CD14-positive monocyte (primary cell): ENCODE measurements around the gene ZNF585A. TPM values are rescaled to one million over a fixed set of nuclear protein-coding genes. Genes with fewer than 3 reads are reported as not detected.
"Not testable (repeated sequence)": the region's sequence is repeated elsewhere in the genome, so short reads cannot be mapped to it uniquely, and the experiment has no call there.

ENCODE experiments used
- DNase-seq, 3 donors: peaks; one replicate each; pipeline ENCODE4 v3.0.0-alpha.2; 2011 to 2022
- H2AFZ ChIP-seq: 2 replicates; pipeline ENCODE4 v1.6.0; 2012; ENCODE audit warnings: mild to moderate bottlenecking, low read depth, low read length, inconsistent platforms; ENCODE audit not compliant: insufficient read depth, poor library complexity, severe bottlenecking
- H3K27ac ChIP-seq, 2 donors: 1 replicate in 1 of 2; 2 replicates in 1 of 2; pipeline ENCODE4 v1.5.1; 2012 to 2013; ENCODE audit warnings: low read length in 2 of 2, control low read depth in 1 of 2, inconsistent platforms in 1 of 2, low read depth in 1 of 2, mild to moderate bottlenecking in 1 of 2
- H3K27me3 ChIP-seq, 2 donors: one replicate each; pipeline versions ENCODE4 v1.6.0 to v1.6.1; 2011 to 2013; ENCODE audit warnings: low read length in 2 of 2; ENCODE audit not compliant: control insufficient read depth in 2 of 2, insufficient read depth in 2 of 2
- H3K36me3 ChIP-seq, 2 donors: replicated peaks in 1 of 2; 1 replicate in 1 of 2; 2 replicates in 1 of 2; pipeline versions ENCODE4 v1.5.1 to v1.6.1; 2012 to 2013; ENCODE audit warnings: low read length in 2 of 2, control low read depth in 1 of 2, inconsistent platforms in 1 of 2, mild to moderate bottlenecking in 1 of 2; ENCODE audit not compliant: insufficient read depth in 2 of 2, control insufficient read depth in 1 of 2
- H3K4me1 ChIP-seq, 2 donors: 1 replicate in 1 of 2; 2 replicates in 1 of 2; pipeline versions ENCODE4 v1.5.1 to v1.6.1; 2012 to 2013; ENCODE audit warnings: low read length in 2 of 2, control low read depth in 1 of 2, inconsistent platforms in 1 of 2, mild to moderate bottlenecking in 1 of 2, moderate library complexity in 1 of 2; ENCODE audit not compliant: insufficient read depth in 2 of 2, control insufficient read depth in 1 of 2
- H3K4me2 ChIP-seq: replicated peaks from 2 replicates; pipeline ENCODE3; 2012; ENCODE audit warnings: low read length, moderate library complexity, mild to moderate bottlenecking; ENCODE audit not compliant: poor library complexity, severe bottlenecking; ENCODE audit errors: extremely low read depth
- H3K4me3 ChIP-seq, 3 experiments: fragments of 200-600 bp in 1 of 3; sonication (generic) in 1 of 3; replicated peaks in 1 of 3; 1 replicate in 2 of 3; 2 replicates in 1 of 3; pipeline ENCODE4 v1.5.1; 2011 to 2013; ENCODE audit warnings: low read length in 3 of 3, mild to moderate bottlenecking in 3 of 3, control low read depth in 2 of 3, low read depth in 2 of 3, inconsistent platforms in 1 of 3, moderate library complexity in 1 of 3
- H3K79me2 ChIP-seq: 2 replicates; pipeline ENCODE4 v1.6.0; 2012; ENCODE audit warnings: mild to moderate bottlenecking, control low read depth, inconsistent platforms, low read length, moderate library complexity; ENCODE audit not compliant: insufficient read depth
- H3K9ac ChIP-seq: 2 replicates; pipeline ENCODE4 v1.6.0; 2017; ENCODE audit warnings: low read length, mild to moderate bottlenecking; ENCODE audit not compliant: insufficient read depth, poor library complexity, severe bottlenecking
- H3K9me3 ChIP-seq, 2 donors: replicated peaks in 1 of 2; 1 replicate in 1 of 2; 2 replicates in 1 of 2; pipeline versions ENCODE4 v1.5.1 to v1.6.1; 2012 to 2013; ENCODE audit warnings: low read length in 2 of 2, control low read depth in 1 of 2; ENCODE audit not compliant: control insufficient read depth in 1 of 2, insufficient read depth in 1 of 2
- H4K20me1 ChIP-seq: 2 replicates; pipeline ENCODE4 v1.6.0; 2012; ENCODE audit warnings: mild to moderate bottlenecking, low read length, control low read depth, moderate library complexity; ENCODE audit not compliant: insufficient read depth
- H3K27ac Mint-ChIP-seq, 7 donors: one replicate each; pipeline ENCODE4 v1.8.0; 2020; ENCODE audit warnings: mild to moderate bottlenecking in 7 of 7, mixed read lengths in 7 of 7, moderate library complexity in 6 of 7, inconsistent platforms in 2 of 7
- H3K27me3 Mint-ChIP-seq, 3 donors: one replicate each; pipeline ENCODE4 v1.8.0; 2021 to 2022; ENCODE audit warnings: low read depth in 3 of 3, mild to moderate bottlenecking in 3 of 3, mixed read lengths in 3 of 3, moderate library complexity in 3 of 3, inconsistent platforms in 1 of 3
- H3K36me3 Mint-ChIP-seq, 2 donors: one replicate each; pipeline ENCODE4 v1.8.0; 2020; ENCODE audit warnings: mixed read lengths in 2 of 2, inconsistent platforms in 1 of 2, mild to moderate bottlenecking in 1 of 2
- H3K4me1 Mint-ChIP-seq: one replicate; pipeline ENCODE4 v1.8.0; 2020; ENCODE audit warnings: mild to moderate bottlenecking, mixed read lengths
- H3K4me3 Mint-ChIP-seq, 2 donors: one replicate each; pipeline ENCODE4 v1.8.0; 2020; ENCODE audit warnings: mild to moderate bottlenecking in 2 of 2, mixed read lengths in 2 of 2, moderate library complexity in 1 of 2
- H3K9me3 Mint-ChIP-seq, 7 donors: one replicate each; pipeline ENCODE4 v1.8.0; 2020 to 2022; ENCODE audit warnings: mixed read lengths in 7 of 7, mild to moderate bottlenecking in 6 of 7, moderate library complexity in 6 of 7, inconsistent platforms in 2 of 7
- CTCF ChIP-seq: fragments of 200-600 bp; IDR thresholded peaks from one replicate; pipeline ENCODE4 v1.8.0; 2022; ENCODE audit warnings: antibody characterized with exemption, mild to moderate bottlenecking
- WGBS: methylation state at CpG from one replicate; pipeline ENCODE4 v1.1.5; 2013; ENCODE audit warnings: missing lambda C conversion rate; ENCODE audit not compliant: insufficient coverage; 5-methylcytosine and 5-hydroxymethylcytosine counted together
- intact Hi-C, 2 donors: fragments of 100-400 bp; cut with micrococcal nuclease; formaldehyde crosslinking; loops; one replicate each; pipeline versions ENCODE4 v1.15.0 to v1.15.1; 2023
- polyA plus RNA-seq, 3 donors: library from polyadenylated mRNA; depleted of rRNA in 1 of 3; unstranded in 2 of 3; stranded (reverse) in 1 of 3; fragments of 300-500 nt in 2 of 3; fragments of >200 nt in 1 of 3; fragmentation: Illumina TruSeq in 2 of 3; gene quantifications; 1 replicate in 2 of 3; 2 replicates in 1 of 3; pipeline ENCODE4 v1.2.3, GENCODE V29; 2012 to 2021

Gene ZNF585A
- polyA plus RNA-seq, 3 donors: 6.4 to 25.5 (median 23.2) TPM

- H4K20me1 ChIP-seq: no peaks in the 10 kb centered on the region
- no CpG with 5 or more reads among the region's 2 CpGs for WGBS
- peaks cover 40 to 66% of the 10 kb centered on the region in 2 donors for H3K36me3 Mint-ChIP-seq
- H3K4me1 Mint-ChIP-seq: no peaks in the 10 kb centered on the region
- H3K9ac ChIP-seq: no peak overlapping the region
- H3K27ac Mint-ChIP-seq: no peak overlapping the region
- no peak overlapping the region for H3K27ac ChIP-seq
- H3K79me2 ChIP-seq: no peaks in the 10 kb centered on the region
- H3K27me3 Mint-ChIP-seq: peaks cover 0 to 2% (median 0%) of the 10 kb centered on the region in 3 donors
- no peaks in the 10 kb centered on the region for H3K4me1 ChIP-seq
- H2AFZ ChIP-seq: no peak overlapping the region
- no peak for DNase-seq
- H3K4me3 ChIP-seq: no peak overlapping the region
- no peak for TF ChIP-seq CTCF
- peaks cover 64 to 69% of the 10 kb centered on the region in 2 donors for H3K9me3 ChIP-seq
- intact Hi-C loops: no loop called here
- no peaks in the 10 kb centered on the region for H3K27me3 ChIP-seq
- H3K36me3 ChIP-seq: peaks cover 10 to 42% of the 10 kb centered on the region in 2 donors
- no peak overlapping the region for H3K4me3 Mint-ChIP-seq
- peaks cover 44 to 83% (median 76%) of the 10 kb centered on the region in 7 donors for H3K9me3 Mint-ChIP-seq
- H3K4me2 ChIP-seq: no peak overlapping the region
Observed at GRCh38 chr19:37197768-37198167, 25.3 kb upstream of the ZNF585A start.

GRCh38 chr19:37197115-37197514 is 24.6 kb upstream of the ZNF585A start:
- H3K9me3 Mint-ChIP-seq: peaks cover 42 to 83% (median 75%) of the 10 kb centered on the region in 7 donors

GRCh38 chr19:37195248-37195647 is 22.8 kb upstream of the ZNF585A start:
- H3K36me3 ChIP-seq: peaks cover 10 to 40% of the 10 kb centered on the region in 2 donors
- H3K4me1 ChIP-seq, intact Hi-C loops, H4K20me1 ChIP-seq, H3K27ac ChIP-seq, H3K4me1 Mint-ChIP-seq, H3K9ac ChIP-seq, H3K27me3 ChIP-seq, H3K4me2 ChIP-seq, H3K27me3 Mint-ChIP-seq, H2AFZ ChIP-seq, H3K4me3 Mint-ChIP-seq, DNase-seq, H3K79me2 ChIP-seq, H3K27ac Mint-ChIP-seq, H3K4me3 ChIP-seq: not testable (repeated sequence)
- peaks cover 72 to 75% of the 10 kb centered on the region in 2 donors for H3K9me3 ChIP-seq
- WGBS: no CpG with 5 or more reads among the region's 4 CpGs
- Mint-ChIP-seq H3K36me3 (peaks cover 35 to 60% of the 10 kb centered on the region in 2 donors), H3K9me3 (peaks cover 46 to 90% (median 82%) of the 10 kb centered on the region in 7 donors)

More at GRCh38 chr19:37197115-37197514, 24.6 kb upstream of the ZNF585A start:
- H3K4me3 ChIP-seq, intact Hi-C loops, H3K27ac ChIP-seq, H3K27me3 ChIP-seq, H3K79me2 ChIP-seq, H3K4me3 Mint-ChIP-seq, H3K27ac Mint-ChIP-seq, H3K4me1 Mint-ChIP-seq, H3K4me1 ChIP-seq, H4K20me1 ChIP-seq, H2AFZ ChIP-seq, H3K27me3 Mint-ChIP-seq, H3K4me2 ChIP-seq, DNase-seq, H3K9ac ChIP-seq: not testable (repeated sequence)
- H3K9me3 ChIP-seq: peaks cover 66 to 67% of the 10 kb centered on the region in 2 donors
- H3K36me3 Mint-ChIP-seq: peaks cover 38 to 62% of the 10 kb centered on the region in 2 donors
- peaks cover 10 to 38% of the 10 kb centered on the region in 2 donors for H3K36me3 ChIP-seq
- WGBS: no CpG with 5 or more reads among the region's 5 CpGs

- not testable (repeated sequence) for H3K9ac ChIP-seq
Observed at GRCh38 chr19:37186071-37186470, 13.6 kb upstream of the ZNF585A start.

More at GRCh38 chr19:37186071-37186470, 13.6 kb upstream of the ZNF585A start:
- peaks cover 5 to 44% of the 10 kb centered on the region in 2 donors for H3K36me3 ChIP-seq
- H3K79me2 ChIP-seq, intact Hi-C loops, H2AFZ ChIP-seq, H3K4me1 Mint-ChIP-seq, H4K20me1 ChIP-seq, DNase-seq, H3K4me3 ChIP-seq, H3K27me3 Mint-ChIP-seq, H3K27ac ChIP-seq, H3K27ac Mint-ChIP-seq, H3K4me1 ChIP-seq, H3K4me2 ChIP-seq, H3K4me3 Mint-ChIP-seq, H3K27me3 ChIP-seq: not testable (repeated sequence)
- WGBS: no CpG with 5 or more reads among the region's 4 CpGs
- Mint-ChIP-seq H3K36me3 (peaks cover 33 to 38% of the 10 kb centered on the region in 2 donors), H3K9me3 (peaks cover 53 to 96% (median 89%) of the 10 kb centered on the region in 7 donors)
- peaks cover 64 to 97% of the 10 kb centered on the region in 2 donors for H3K9me3 ChIP-seq
